HepG2 (cell line): ENCODE results near the gene UQCRC1. TPM values are rescaled to one million over a fixed set of nuclear protein-coding genes. Genes with fewer than 3 reads are reported as not detected.
A peak's percentile ranks its signal among the peaks of the same experiment; 100 is the strongest.

ENCODE experiments used
- ATAC-seq: fragments of 200-7000 bp; cut with Tn5 transposase; 3 replicates; pipeline ENCODE4 v1.9.1; 2020; ENCODE audit warnings: mild to moderate bottlenecking, moderate library complexity
- BruUV-seq: library from RNA; stranded (reverse); fragments of 400-500 nt; replicated peaks from 2 replicates; lab custom pipeline; 2021; lab: Mats Ljungman, UMichigan
- CTCF ChIA-PET: fragments of 300-600 bp; formaldehyde crosslinking; extraction: SDS; loops from one replicate; lab custom pipeline; 2021; ENCODE audit warnings: low total read pairs, inconsistent platforms, low intra/inter-chr PET ratio; lab: Yijun Ruan, JAX
- POLR2A ChIA-PET: fragments of 350-600 bp; sonication (Branson Sonifier 250); formaldehyde crosslinking; loops from one replicate; lab custom pipeline; 2020; ENCODE audit warnings: antibody characterized with exemption, inconsistent platforms; lab: Yijun Ruan, JAX
- DNase-seq: peaks from one replicate; pipeline ENCODE4 v3.0.0-alpha.2; 2015; ENCODE audit warnings: low spot score
- FAIRE-seq: peaks from 3 replicates; lab custom pipeline; 2011; peaks lifted over from hg19 to GRCh38; lab: Jason Lieb, UNC
- H2AFZ ChIP-seq: one replicate; pipeline ENCODE4 v1.6.1; 2011; ENCODE audit warnings: low read length, inconsistent platforms
- H3K27ac ChIP-seq: fragments of 300-600 bp; 3 replicates; pipeline ENCODE4 v1.8.0; 2011; ENCODE audit warnings: mixed run types, mild to moderate bottlenecking, mixed read lengths, low read length, inconsistent platforms; ENCODE audit not compliant: insufficient read depth; ENCODE audit errors: extremely low read length
- H3K27me3 ChIP-seq, 2 experiments: fragments of 200-600 bp in 1 of 2; 2 replicates in 1 of 2; 3 replicates in 1 of 2; pipeline versions ENCODE4 v1.6.0 to v1.8.0; 2011; ENCODE audit warnings: low read length in 2 of 2, mild to moderate bottlenecking in 2 of 2, moderate library complexity in 2 of 2, inconsistent platforms in 1 of 2; ENCODE audit not compliant: insufficient read depth in 2 of 2, control insufficient read depth in 1 of 2
- H3K36me3 ChIP-seq, 2 experiments: fragments of 200-600 bp in 1 of 2; replicated peaks in 1 of 2; 2 replicates in 1 of 2; 3 replicates in 1 of 2; pipeline versions ENCODE4 v1.5.1 to v1.8.0; 2011; ENCODE audit warnings: low read length in 2 of 2, inconsistent platforms in 1 of 2; ENCODE audit not compliant: insufficient read depth in 2 of 2, control insufficient read depth in 1 of 2
- H3K4me1 ChIP-seq: 2 replicates; pipeline ENCODE4 v1.5.1; 2012; ENCODE audit warnings: low read length, inconsistent platforms; ENCODE audit not compliant: insufficient read depth
- H3K4me2 ChIP-seq: 2 replicates; pipeline ENCODE4 v1.6.0; 2011; ENCODE audit warnings: low read depth, low read length, inconsistent platforms
- H3K4me3 ChIP-seq, 3 experiments: fragments of 200-600 bp in 1 of 3; sonication (generic), shearing (Covaris generic) in 1 of 3; replicated peaks in 1 of 3; 2 replicates each; pipeline ENCODE4 v1.5.1; 2011 to 2016; ENCODE audit warnings: low read length in 3 of 3, inconsistent platforms in 2 of 3, low read depth in 2 of 3, mild to moderate bottlenecking in 2 of 3, control low read depth in 1 of 3, mixed read lengths in 1 of 3; ENCODE audit not compliant: insufficient read depth in 1 of 3
- H3K79me2 ChIP-seq: one replicate; pipeline ENCODE4 v1.6.1; 2011; ENCODE audit warnings: low read length, inconsistent platforms; ENCODE audit not compliant: insufficient read depth
- H3K9ac ChIP-seq: 2 replicates; pipeline ENCODE4 v1.6.0; 2011; ENCODE audit warnings: mild to moderate bottlenecking, low read depth, low read length, inconsistent platforms; ENCODE audit not compliant: insufficient read depth
- H3K9me3 ChIP-seq: 2 replicates; pipeline ENCODE4 v1.5.1; 2012; ENCODE audit warnings: mild to moderate bottlenecking, low read length
- H4K20me1 ChIP-seq: 2 replicates; pipeline ENCODE4 v1.6.0; 2011; ENCODE audit warnings: inconsistent platforms, mild to moderate bottlenecking, low read length, moderate library complexity; ENCODE audit not compliant: insufficient read depth
- GFI1 ChIP-seq: sonication (generic); formaldehyde crosslinking; IDR thresholded peaks from 2 replicates; pipeline ENCODE4 v1.5.0; 2020; ENCODE audit warnings: missing genetic modification reagents, mild to moderate bottlenecking, borderline replicate concordance
- KDM5B ChIP-seq: sonication (generic); formaldehyde crosslinking; IDR thresholded peaks from 2 replicates; pipeline ENCODE4 v1.4.0; 2020; ENCODE audit warnings: missing genetic modification reagents, mild to moderate bottlenecking, borderline replicate concordance
- MYC ChIP-seq: sonication (generic); formaldehyde crosslinking; IDR thresholded peaks from 2 replicates; pipeline ENCODE4 v1.9.0; 2021; ENCODE audit warnings: missing genetic modification reagents, borderline replicate concordance
- NR2F1 ChIP-seq, 2 experiments: fragments of 450-650 bp in 1 of 2; formaldehyde crosslinking in 1 of 2; IDR thresholded peaks; 2 replicates each; pipeline versions ENCODE4 v1.5.0 to v1.6.1; 2016 to 2020; ENCODE audit warnings: mild to moderate bottlenecking in 1 of 2, missing compliant biosample characterization in 1 of 2, missing genetic modification reagents in 1 of 2, moderate library complexity in 1 of 2
- NR2F2 ChIP-seq: IDR thresholded peaks from 2 replicates; pipeline ENCODE4 v1.6.1; 2012; ENCODE audit warnings: low read depth, inconsistent platforms, borderline replicate concordance
- PCBP2 ChIP-seq: fragments of 200-400 bp; formaldehyde crosslinking; optimal IDR thresholded peaks from 2 replicates; pipeline ENCODE3; 2018; ENCODE audit warnings: low read length, low read depth; ENCODE audit not compliant: poor library complexity, severe bottlenecking
- RXRA ChIP-seq: sonication (generic); formaldehyde crosslinking; IDR thresholded peaks from 2 replicates; pipeline ENCODE4 v1.5.1; 2020; ENCODE audit warnings: missing genetic modification reagents
- ZNF263 ChIP-seq: sonication (generic); formaldehyde crosslinking; IDR thresholded peaks from 2 replicates; pipeline ENCODE4 v1.4.0; 2020; ENCODE audit warnings: missing genetic modification reagents
- ZNF274 ChIP-seq: sonication (generic); formaldehyde crosslinking; IDR thresholded peaks from 2 replicates; pipeline ENCODE4 v1.5.1; 2020; ENCODE audit warnings: mild to moderate bottlenecking, missing genetic modification reagents
- ZNF598 ChIP-seq: sonication (generic); formaldehyde crosslinking; IDR thresholded peaks from 2 replicates; pipeline ENCODE4 v1.5.1; 2020; ENCODE audit warnings: mild to moderate bottlenecking, missing genetic modification reagents, borderline replicate concordance
- ZNF883 ChIP-seq: sonication (generic); formaldehyde crosslinking; IDR thresholded peaks from 2 replicates; pipeline ENCODE4 v1.5.1; 2020; ENCODE audit warnings: mild to moderate bottlenecking, missing genetic modification reagents; ENCODE audit errors: not compliant biosample characterization
- ZSCAN12 ChIP-seq: sonication (generic); formaldehyde crosslinking; IDR thresholded peaks from 2 replicates; pipeline ENCODE4 v1.9.0; 2021; ENCODE audit warnings: mild to moderate bottlenecking, missing genetic modification reagents
- WGBS: methylation state at CpG from one replicate; pipeline ENCODE4 v1.1.6; 2017; ENCODE audit warnings: low lambda C conversion rate; 5-methylcytosine and 5-hydroxymethylcytosine counted together
- in situ Hi-C: cut with HindIII; loops from 2 replicates; pipeline ENCODE4 v1.10.0; 2017; ENCODE audit warnings: low pct_unique_long_range_greater_than_20kb; ENCODE audit not compliant: extremely low pct_ligation_motif_present
- intact Hi-C: fragments of 100-400 bp; cut with micrococcal nuclease; formaldehyde crosslinking; loops from one replicate; pipeline ENCODE4 v1.10.0; 2022; ENCODE audit not compliant: unreplicated experiment
- polyA plus RNA-seq, 8 experiments: library from polyadenylated mRNA; depleted of rRNA in 3 of 8; stranded (reverse) in 7 of 8; unstranded in 1 of 8; fragments of >200 nt; fragmentation: Illumina TruSeq in 4 of 8; extraction: Trizol in 4 of 8; gene quantifications; 2 replicates each; pipeline versions ENCODE4 v1.2.1 to v1.2.3, GENCODE V29; 2011 to 2016; ENCODE audit warnings: low read depth in 4 of 8, missing spikeins in 1 of 8, mixed read lengths in 1 of 8; ENCODE audit not compliant: insufficient read depth in 1 of 8
- total RNA-seq, 5 experiments: library from RNA; depleted of rRNA; stranded (reverse); fragments of >200 nt; fragmentation: Illumina TruSeq; extraction: Trizol; gene quantifications; 2 replicates each; pipeline ENCODE4 v1.2.3, GENCODE V29; 2016; ENCODE audit warnings: low read depth in 1 of 5

The UQCRC1 gene
- total and polyA plus RNA-seq, 2 of the 13 experiments (the other 11 are each of a cell fraction or from before 2014, with no cell fraction given) = 316 to 680 TPM

- TF ChIP-seq ZNF274 (CRISPR knock-in tag) (0 out of 2 replicates have a peak, but pooled peaks have one; percentile 29), RXRA (CRISPR knock-in tag) (peak; percentile 20; the same call in 1 of the 2 replicates), NR2F2 (peak; percentile 77), MYC (CRISPR knock-in tag) (peak; percentile 23; the same call in 1 of the 2 replicates), ZNF883 (CRISPR knock-in tag) (peak; percentile 78), KDM5B (peak; percentile 34; the same call in 1 of the 2 replicates), ZNF598 (0 out of 2 replicates have a peak, but pooled peaks have one; percentile 45), NR2F1 (CRISPR knock-in tag; IDR thresholded peaks at IDR 0.05) (peak in 1 of 2 experiments; percentile 55; a peak in 1 of 4 replicates), PCBP2 (no peak)
Observed at GRCh38 chr3:48571938-48572337, 37.5 kb downstream of the UQCRC1 start (continued).

DNA sequence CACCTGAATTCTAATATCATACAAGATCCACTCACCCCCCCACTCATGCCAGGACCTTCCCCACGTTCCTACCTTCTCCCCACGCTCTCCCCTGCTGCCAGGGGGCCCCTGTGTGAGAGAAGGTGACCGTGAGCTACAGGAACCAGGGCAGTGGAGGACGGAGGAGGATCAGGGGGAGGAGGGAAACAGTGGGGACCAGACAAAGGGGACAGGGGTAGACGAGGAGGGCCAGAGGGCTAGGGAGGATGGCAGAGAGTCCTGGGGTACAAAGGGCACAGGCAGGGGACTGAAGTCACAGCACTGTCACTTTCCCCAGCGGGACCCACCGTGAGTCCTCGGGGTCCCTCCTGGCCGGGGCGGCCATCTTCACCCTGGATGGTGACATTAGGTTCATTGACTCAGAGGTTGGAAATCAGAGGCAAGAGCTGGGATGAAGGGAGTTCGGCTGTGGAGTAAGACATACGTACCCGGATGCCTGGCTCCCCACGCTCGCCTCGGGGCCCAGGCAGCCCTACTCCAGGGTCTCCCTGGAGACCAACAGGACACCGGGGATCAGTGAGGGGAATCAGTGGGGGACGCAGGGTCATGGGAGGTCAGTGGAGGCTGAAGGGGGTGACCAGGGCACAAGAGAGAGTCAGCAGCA, 39.5 kb downstream of the UQCRC1 start:
- intact Hi-C loops = no loop called here

More for the DNA sequence above, 39.5 kb downstream of the UQCRC1 start:
- Histone ChIP-seq H4K20me1 (no peaks in the 10 kb centered on the region), H3K9me3 (no peaks in the 10 kb centered on the region), H3K4me3 (no peak overlapping the region), H3K36me3 (no peaks in the 10 kb centered on the region), H3K27ac (no peak overlapping the region), H3K9ac (no peak overlapping the region), H2AFZ (no peak overlapping the region)
- in situ Hi-C loops = no loop called here
- DNase-seq = no peak
- no peak for FAIRE-seq
- POLR2A ChIA-PET = no interaction called here
- no peak for ATAC-seq
- no TSS peak for BruUV-seq
- peak; percentile 86 for TF ChIP-seq ZNF263 (CRISPR knock-in tag)
- TF ChIP-seq GFI1 (CRISPR knock-in tag) = no peak
- TF ChIP-seq ZSCAN12 = no peak
- TF ChIP-seq, all 625 proteins: peak for 1
- H3K27me3 ChIP-seq = no peaks in the 10 kb centered on the region
- WGBS = 87% methylated on average over 18 of the region's 18 CpGs
- CTCF ChIA-PET = no interaction called here
- H3K79me2 ChIP-seq = no peaks in the 10 kb centered on the region
- peaks cover 91% of the 10 kb centered on the region for H3K4me1 ChIP-seq
- no peak overlapping the region for H3K4me2 ChIP-seq
